SJCRH30 (cell line): ENCODE measurements around the gene RABL2B. TPM values are rescaled to one million over a fixed set of nuclear protein-coding genes. Genes with fewer than 3 reads are reported as not detected.
A peak's percentile ranks its signal among the peaks of the same experiment; 100 is the strongest.

Experiments used
- DNase-seq, 2 experiments: peaks; one replicate each; pipeline ENCODE4 v3.0.0-alpha.2; 2015 to 2020
- H3K27ac ChIP-seq: fragments of 250-450 bp; sonication (Bioruptor Pico); 2 replicates; pipeline ENCODE4 v1.5.1; 2020; ENCODE audit warnings: mild to moderate bottlenecking, moderate library complexity
- H3K27me3 ChIP-seq: fragments of 250-450 bp; sonication (Bioruptor Pico); 2 replicates; pipeline ENCODE4 v1.5.1; 2020; ENCODE audit warnings: mild to moderate bottlenecking, moderate library complexity
- H3K36me3 ChIP-seq: fragments of 250-450 bp; sonication (Bioruptor Pico); 2 replicates; pipeline ENCODE4 v1.5.1; 2020; ENCODE audit warnings: mild to moderate bottlenecking, moderate library complexity
- H3K4me1 ChIP-seq: fragments of 250-450 bp; sonication (Bioruptor Pico); 2 replicates; pipeline ENCODE4 v1.5.1; 2020; ENCODE audit warnings: mild to moderate bottlenecking, moderate library complexity
- H3K4me3 ChIP-seq: fragments of 250-450 bp; sonication (Bioruptor Pico); 2 replicates; pipeline ENCODE4 v1.5.1; 2020; ENCODE audit warnings: mild to moderate bottlenecking, moderate library complexity
- H3K9me3 ChIP-seq: fragments of 250-450 bp; sonication (Bioruptor Pico); replicated peaks from 2 replicates; pipeline ENCODE4 v1.5.1; 2020; ENCODE audit warnings: mild to moderate bottlenecking, moderate library complexity
- total RNA-seq: library from RNA; depleted of rRNA; stranded (reverse); fragments of >200 nt; shearing (Covaris generic); gene quantifications from 2 replicates; pipeline ENCODE4 v1.2.3, GENCODE V29; 2014

RABL2B gene
- total RNA-seq, 1 experiment from 2014 or later = 17.9 TPM

DNA sequence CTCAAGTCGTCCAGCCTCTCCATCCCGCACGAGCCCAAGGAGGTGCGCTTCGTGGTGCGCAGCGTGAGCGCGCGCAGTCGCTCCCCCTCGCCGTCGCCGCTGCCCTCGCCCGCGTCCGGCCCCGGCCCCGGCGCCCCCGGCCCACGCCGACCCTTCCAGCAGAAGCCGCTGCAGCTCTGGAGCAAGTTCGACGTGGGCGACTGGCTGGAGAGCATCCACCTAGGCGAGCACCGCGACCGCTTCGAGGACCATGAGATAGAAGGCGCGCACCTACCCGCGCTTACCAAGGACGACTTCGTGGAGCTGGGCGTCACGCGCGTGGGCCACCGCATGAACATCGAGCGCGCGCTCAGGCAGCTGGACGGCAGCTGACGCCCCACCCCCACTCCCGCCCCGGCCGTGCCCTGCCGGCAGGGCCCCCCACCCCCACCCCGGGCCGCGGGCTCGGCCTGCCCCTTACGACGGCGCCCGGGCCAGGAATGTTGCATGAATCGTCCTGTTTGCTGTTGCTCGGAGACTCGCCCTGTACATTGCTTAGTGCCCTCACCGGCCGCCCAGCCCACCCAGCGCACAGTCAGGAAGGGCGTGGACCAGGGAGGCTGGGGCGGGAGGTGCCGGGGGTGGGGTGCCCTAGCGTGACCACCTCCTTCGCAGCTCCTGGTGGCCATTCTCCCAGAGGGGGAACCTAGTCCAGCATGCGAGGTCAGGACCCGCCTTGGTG is 52.3 kb downstream of the RABL2B start:
- H3K27me3 ChIP-seq = peaks cover 17% of the 10 kb centered on the region

GRCh38 chr22:50730013-50730891 is 53.2 kb downstream of the RABL2B start:
- H3K27ac ChIP-seq = no peak overlapping the region
- no peaks in the 10 kb centered on the region for H3K36me3 ChIP-seq
- H3K9me3 ChIP-seq = no peaks in the 10 kb centered on the region
- peaks cover 24% of the 10 kb centered on the region for H3K27me3 ChIP-seq
- no peak overlapping the region for H3K4me3 ChIP-seq
- DNase-seq = peak in 1 of 2 experiments; percentile 2
- H3K4me1 ChIP-seq = no peaks in the 10 kb centered on the region

More for the DNA sequence above, 52.3 kb downstream of the RABL2B start:
- no peak overlapping the region for H3K4me3 ChIP-seq
- DNase-seq = peak in 1 of 2 experiments; percentile 1
- no peak overlapping the region for H3K27ac ChIP-seq
- no peaks in the 10 kb centered on the region for H3K4me1 ChIP-seq
- no peaks in the 10 kb centered on the region for H3K36me3 ChIP-seq
- no peaks in the 10 kb centered on the region for H3K9me3 ChIP-seq

DNA sequence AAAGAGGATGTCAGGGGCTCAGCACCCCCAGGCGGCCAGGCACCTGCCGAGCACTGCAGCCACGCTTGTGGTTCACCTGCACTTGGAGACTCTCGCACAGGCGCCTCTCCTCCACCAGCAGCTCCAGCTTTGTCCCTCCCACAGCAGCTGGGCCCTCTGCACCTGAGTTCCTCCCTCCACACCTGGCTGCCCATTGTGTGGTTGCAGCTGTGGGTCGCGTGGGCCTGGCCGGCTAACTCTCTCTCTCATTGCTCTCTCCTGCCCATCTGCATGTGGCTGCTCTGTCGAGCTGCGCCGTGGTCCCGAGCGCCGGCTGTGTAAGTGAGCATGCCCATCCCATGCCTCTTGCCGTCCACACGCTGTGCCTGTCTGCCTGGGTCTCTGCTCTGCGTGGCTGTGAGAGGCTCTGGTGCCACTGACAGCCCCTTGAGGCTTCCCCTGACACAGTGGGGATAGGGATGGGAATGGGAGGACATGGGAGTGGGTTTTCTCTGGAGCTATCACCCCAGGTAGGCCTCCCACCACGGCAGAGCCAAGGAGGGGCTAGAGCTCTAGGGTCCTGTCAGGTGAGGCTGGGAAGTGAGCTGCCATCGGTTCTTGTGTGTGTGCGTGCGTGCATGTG is 53.9 kb downstream of the RABL2B start:
- no peak overlapping the region for H3K4me3 ChIP-seq
- DNase-seq = peak in 1 of 2 experiments; percentile 2
- no peaks in the 10 kb centered on the region for H3K36me3 ChIP-seq
- H3K27me3 ChIP-seq = peaks cover 29% of the 10 kb centered on the region
- H3K9me3 ChIP-seq = no peaks in the 10 kb centered on the region
- H3K27ac ChIP-seq = no peak overlapping the region
- H3K4me1 ChIP-seq = no peaks in the 10 kb centered on the region

DNA sequence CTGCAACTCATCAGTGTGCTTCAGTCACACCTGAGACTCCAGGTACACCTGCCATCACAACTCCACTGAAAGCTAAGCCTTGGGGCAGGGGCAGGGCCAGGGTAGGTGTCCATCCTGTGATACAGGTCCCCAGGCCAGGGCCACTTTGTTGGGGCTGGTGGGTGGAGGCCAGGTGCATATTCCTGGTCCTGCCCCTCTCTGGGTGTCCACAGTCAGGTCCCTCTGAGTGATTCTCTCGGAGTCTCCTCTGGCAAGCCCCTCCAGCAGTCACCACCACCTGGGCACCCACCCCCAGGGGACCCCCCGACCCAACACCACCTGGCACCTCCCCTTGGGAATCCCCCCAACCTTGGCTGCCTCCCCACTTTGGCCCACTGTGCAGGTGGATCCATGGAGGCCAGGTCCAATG is 54.9 kb downstream of the RABL2B start:
- Histone ChIP-seq H3K4me3 (no peak overlapping the region), H3K4me1 (no peaks in the 10 kb centered on the region), H3K9me3 (no peaks in the 10 kb centered on the region), H3K27me3 (peaks cover 28% of the 10 kb centered on the region), H3K27ac (no peak overlapping the region), H3K36me3 (no peaks in the 10 kb centered on the region)
- peak in 1 of 2 experiments; percentile 0 for DNase-seq

- Histone ChIP-seq H3K4me1 (no peaks in the 10 kb centered on the region), H3K27me3 (peaks cover 30% of the 10 kb centered on the region), H3K4me3 (no peak overlapping the region), H3K36me3 (no peaks in the 10 kb centered on the region), H3K9me3 (no peaks in the 10 kb centered on the region), H3K27ac (no peak overlapping the region)
- no peak for DNase-seq
These were observed 55.5 kb downstream of the RABL2B start for GRCh38 chr22:50727678-50728522.

- Histone ChIP-seq H3K4me3 (no peak overlapping the region), H3K27ac (no peak overlapping the region), H3K36me3 (no peaks in the 10 kb centered on the region), H3K27me3 (peaks cover 32% of the 10 kb centered on the region), H3K4me1 (no peaks in the 10 kb centered on the region), H3K9me3 (no peaks in the 10 kb centered on the region)
- no peak for DNase-seq
These were observed 56.6 kb downstream of the RABL2B start for GRCh38 chr22:50726643-50727340.

DNA sequence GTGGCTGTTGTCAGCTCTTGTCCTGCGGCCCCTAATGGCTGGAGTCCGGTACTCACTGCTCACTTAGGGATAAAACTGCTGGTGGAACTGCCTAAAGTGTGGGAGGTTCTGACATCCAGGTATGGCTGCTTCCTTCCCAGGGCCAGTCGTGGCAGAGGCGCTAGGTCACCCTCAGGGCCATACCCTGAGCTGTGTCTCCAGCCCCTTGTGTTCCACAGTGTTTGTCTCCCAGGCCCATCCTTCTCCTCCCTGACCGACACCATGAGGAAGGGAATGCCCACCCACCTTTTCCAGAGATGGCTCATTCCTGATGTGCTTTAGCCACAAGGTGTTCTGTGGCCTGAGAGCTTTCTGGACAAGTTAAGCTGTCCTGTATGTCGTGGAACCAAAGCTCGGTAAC is 57.8 kb downstream of the RABL2B start:
- no peaks in the 10 kb centered on the region for H3K9me3 ChIP-seq
- DNase-seq = no peak
- H3K27me3 ChIP-seq = peaks cover 32% of the 10 kb centered on the region
- H3K4me3 ChIP-seq = no peak overlapping the region
- no peaks in the 10 kb centered on the region for H3K36me3 ChIP-seq
- H3K27ac ChIP-seq = no peak overlapping the region
- no peaks in the 10 kb centered on the region for H3K4me1 ChIP-seq

GRCh38 chr22:50724616-50725015 is 58.8 kb downstream of the RABL2B start:
- H3K4me3 ChIP-seq = no peak overlapping the region
- H3K36me3 ChIP-seq = no peaks in the 10 kb centered on the region
- no peaks in the 10 kb centered on the region for H3K4me1 ChIP-seq
- H3K9me3 ChIP-seq = no peaks in the 10 kb centered on the region
- H3K27ac ChIP-seq = no peak overlapping the region
- DNase-seq = no peak
- peaks cover 32% of the 10 kb centered on the region for H3K27me3 ChIP-seq

DNA sequence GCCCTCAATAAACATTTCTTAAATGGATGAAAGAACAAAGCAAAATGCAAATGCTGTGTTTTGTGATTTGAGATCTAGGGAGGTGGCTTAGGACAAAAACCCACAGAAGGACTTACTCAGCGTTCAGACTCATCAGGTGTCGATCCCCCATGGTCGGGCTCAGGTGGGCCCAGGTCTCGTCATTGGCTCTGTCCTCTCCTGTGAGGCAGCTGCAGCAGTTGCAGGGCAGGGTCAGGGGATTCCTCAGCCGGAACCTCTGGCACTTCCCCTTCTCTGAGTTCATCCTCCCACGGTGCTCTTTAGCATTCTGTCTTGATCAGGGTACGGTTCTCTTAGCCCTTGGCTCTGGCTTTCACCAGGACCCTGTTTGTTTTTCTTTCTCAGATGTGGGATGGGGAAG is 59.4 kb downstream of the RABL2B start:
- Histone ChIP-seq H3K27me3 (peaks cover 32% of the 10 kb centered on the region), H3K4me1 (no peaks in the 10 kb centered on the region), H3K36me3 (no peaks in the 10 kb centered on the region), H3K27ac (no peak overlapping the region), H3K4me3 (no peak overlapping the region), H3K9me3 (no peaks in the 10 kb centered on the region)
- no peak for DNase-seq

DNA sequence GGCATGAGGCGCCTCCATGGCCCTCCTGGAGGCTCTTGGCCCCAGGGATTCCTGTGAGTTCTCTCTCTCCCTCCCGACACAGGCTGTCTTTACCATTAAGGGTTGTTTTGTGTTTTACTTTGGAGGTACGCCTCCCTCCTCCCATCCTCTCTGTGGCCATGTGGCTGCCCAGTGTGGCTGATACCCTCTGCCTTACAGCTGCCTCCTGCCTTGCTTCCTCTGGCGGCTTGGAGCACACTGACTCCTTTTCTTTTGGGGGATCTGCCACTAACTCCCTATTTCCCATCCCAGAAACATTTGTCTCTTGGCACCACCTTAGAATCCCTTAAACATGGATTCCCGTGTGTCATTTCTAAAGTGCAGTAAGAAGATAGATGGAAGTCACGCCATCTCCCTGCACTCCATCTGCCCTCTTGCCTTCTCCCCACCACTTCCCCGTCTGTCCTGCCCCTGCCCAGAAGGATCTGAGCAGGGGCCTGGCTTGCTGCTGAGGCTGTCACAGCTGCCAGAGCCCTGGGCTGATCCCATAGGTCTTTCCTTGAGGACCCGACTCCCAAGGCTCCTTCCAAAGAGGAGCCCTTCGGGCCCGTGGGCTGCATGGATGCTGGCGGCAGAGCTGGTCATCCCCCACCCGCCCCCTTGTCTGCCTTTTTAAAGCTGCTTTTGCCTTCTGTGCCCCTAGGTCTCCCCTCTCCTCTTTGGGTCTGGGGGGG is 60.6 kb downstream of the RABL2B start:
- no peaks in the 10 kb centered on the region for H3K36me3 ChIP-seq
- no peak overlapping the region for H3K27ac ChIP-seq
- no peak overlapping the region for H3K4me3 ChIP-seq
- H3K4me1 ChIP-seq = no peaks in the 10 kb centered on the region
- peaks cover 32% of the 10 kb centered on the region for H3K27me3 ChIP-seq
- DNase-seq = no peak
- no peaks in the 10 kb centered on the region for H3K9me3 ChIP-seq

- H3K9me3 ChIP-seq = no peaks in the 10 kb centered on the region
- H3K27ac ChIP-seq = no peak overlapping the region
- H3K27me3 ChIP-seq = peaks cover 38% of the 10 kb centered on the region
- no peak overlapping the region for H3K4me3 ChIP-seq
- DNase-seq = no peak
- no peaks in the 10 kb centered on the region for H3K36me3 ChIP-seq
- H3K4me1 ChIP-seq = no peaks in the 10 kb centered on the region
These were observed 61.3 kb downstream of the RABL2B start for GRCh38 chr22:50722048-50722701.

GRCh38 chr22:50721257-50721844 is 62.1 kb downstream of the RABL2B start:
- H3K4me1 ChIP-seq = no peaks in the 10 kb centered on the region
- no peaks in the 10 kb centered on the region for H3K9me3 ChIP-seq
- DNase-seq = no peak
- H3K27ac ChIP-seq = no peak overlapping the region
- peaks cover 43% of the 10 kb centered on the region for H3K27me3 ChIP-seq
- H3K4me3 ChIP-seq = no peak overlapping the region
- H3K36me3 ChIP-seq = no peaks in the 10 kb centered on the region
